GM23338 (cell line): ENCODE measurements around the gene CCDC174. TPM values are rescaled to one million over a fixed set of nuclear protein-coding genes. Genes with fewer than 3 reads are reported as not detected.

Experiments
- CREB1 ChIP-seq: fragments of 250-450 bp; sonication (Bioruptor Pico); IDR thresholded peaks from 2 replicates; pipeline ENCODE4 v1.5.0; 2020; ENCODE audit warnings: low read depth, mild to moderate bottlenecking, moderate library complexity
- ETS1 ChIP-seq: IDR thresholded peaks from 2 replicates; pipeline ENCODE4 v1.6.1; 2016; ENCODE audit warnings: antibody characterized with exemption
- EZH2 ChIP-seq: fragments of 200-600 bp; sonication (generic); IDR thresholded peaks from one replicate; pipeline ENCODE4 v1.8.0; 2017; ENCODE audit warnings: antibody characterized with exemption, mild to moderate bottlenecking, low read depth; ENCODE audit not compliant: unreplicated experiment
- EZH2phosphoT487 ChIP-seq: fragments of 200-600 bp; sonication (generic); IDR thresholded peaks from one replicate; pipeline ENCODE4 v1.8.1; 2018; ENCODE audit warnings: antibody characterized with exemption; ENCODE audit not compliant: unreplicated experiment
- JUNB ChIP-seq: IDR thresholded peaks from one replicate; pipeline ENCODE4 v1.6.1; 2016; ENCODE audit warnings: antibody characterized with exemption; ENCODE audit not compliant: unreplicated experiment
- POLR2AphosphoS5 ChIP-seq: IDR thresholded peaks from 2 replicates; pipeline ENCODE4 v1.6.1; 2016; ENCODE audit warnings: antibody characterized with exemption, low read depth
- STAT1 ChIP-seq: IDR thresholded peaks from one replicate; pipeline ENCODE4 v1.6.1; 2016; ENCODE audit warnings: antibody characterized with exemption; ENCODE audit not compliant: unreplicated experiment
- ZNF114 ChIP-seq: fragments of 250-450 bp; sonication (Bioruptor Pico); IDR thresholded peaks from 2 replicates; pipeline ENCODE4 v1.5.0; 2020; ENCODE audit warnings: mild to moderate bottlenecking, moderate library complexity
- ZNF462 ChIP-seq: fragments of 250-450 bp; sonication (Bioruptor Pico); IDR thresholded peaks from 2 replicates; pipeline ENCODE4 v1.5.0; 2020; ENCODE audit warnings: mild to moderate bottlenecking, moderate library complexity
- polyA plus RNA-seq: library from polyadenylated mRNA; unstranded; fragments of >200 nt; fragmentation: Nextera tagmentation; extraction: Ambion mirVana; gene quantifications from 2 replicates; pipeline ENCODE4 v1.2.1, GENCODE V29; 2016
- total RNA-seq: library from RNA; depleted of rRNA; stranded (reverse); fragments of >200 nt; shearing (Covaris generic); gene quantifications from 2 replicates; pipeline ENCODE4 v1.2.3, GENCODE V29; 2014
- TF ChIP-seq, protein P1 (sequence below), 2 experiments: fragments of 200-600 bp in 1 of 2; sonication (generic) in 1 of 2; conservative IDR thresholded peaks; 2 replicates each; pipeline versions ENCODE4 v1.5.1 to v1.6.1; 2016 to 2017; ENCODE audit warnings: antibody characterized with exemption in 2 of 2, low read depth in 2 of 2, mild to moderate bottlenecking in 2 of 2, moderate library complexity in 1 of 2

Gene CCDC174
- total and polyA plus RNA-seq, 2 experiments from 2014 or later: 11.2 to 46.3 TPM

DNA sequence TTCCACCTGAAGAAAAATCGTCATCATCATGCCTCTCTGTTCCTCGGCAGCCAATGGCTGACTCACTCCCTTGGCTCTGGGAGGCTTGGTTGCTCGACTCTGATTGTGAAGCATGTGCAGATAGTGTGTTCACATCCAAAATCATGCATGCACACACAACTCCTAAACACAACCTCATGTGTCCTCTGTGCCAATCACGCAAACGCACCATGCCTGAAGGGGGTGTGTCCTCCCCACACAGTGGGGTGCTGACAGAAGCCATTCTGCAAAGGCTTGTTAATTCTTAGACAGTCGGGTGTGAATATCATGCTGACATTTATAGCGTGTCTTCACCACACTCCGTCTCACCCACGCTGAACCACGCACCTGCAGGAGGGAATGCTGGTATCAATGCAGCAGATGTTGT lies 11.4 kb upstream of the CCDC174 start (continued):
- TF ChIP-seq ZNF462 (no peak), POLR2AphosphoS5 (no peak), ETS1 (no peak), CREB1 (no peak), EZH2phosphoT487 (no peak), STAT1 (no peak), JUNB (no peak), ZNF114 (no peak), EZH2 (no peak)
- TF ChIP-seq, protein P1, sequence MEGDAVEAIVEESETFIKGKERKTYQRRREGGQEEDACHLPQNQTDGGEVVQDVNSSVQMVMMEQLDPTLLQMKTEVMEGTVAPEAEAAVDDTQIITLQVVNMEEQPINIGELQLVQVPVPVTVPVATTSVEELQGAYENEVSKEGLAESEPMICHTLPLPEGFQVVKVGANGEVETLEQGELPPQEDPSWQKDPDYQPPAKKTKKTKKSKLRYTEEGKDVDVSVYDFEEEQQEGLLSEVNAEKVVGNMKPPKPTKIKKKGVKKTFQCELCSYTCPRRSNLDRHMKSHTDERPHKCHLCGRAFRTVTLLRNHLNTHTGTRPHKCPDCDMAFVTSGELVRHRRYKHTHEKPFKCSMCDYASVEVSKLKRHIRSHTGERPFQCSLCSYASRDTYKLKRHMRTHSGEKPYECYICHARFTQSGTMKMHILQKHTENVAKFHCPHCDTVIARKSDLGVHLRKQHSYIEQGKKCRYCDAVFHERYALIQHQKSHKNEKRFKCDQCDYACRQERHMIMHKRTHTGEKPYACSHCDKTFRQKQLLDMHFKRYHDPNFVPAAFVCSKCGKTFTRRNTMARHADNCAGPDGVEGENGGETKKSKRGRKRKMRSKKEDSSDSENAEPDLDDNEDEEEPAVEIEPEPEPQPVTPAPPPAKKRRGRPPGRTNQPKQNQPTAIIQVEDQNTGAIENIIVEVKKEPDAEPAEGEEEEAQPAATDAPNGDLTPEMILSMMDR (conservative IDR thresholded peaks at IDR 0.05; ENCODE audit: low read depth in 2 of 2): no peak
